ENCODE data around the gene SMOC1. TPM values are rescaled to one million over a fixed set of nuclear protein-coding genes. Genes with fewer than 3 reads are reported as not detected.

Gene SMOC1
- polyA plus RNA-seq, 3 donors from 2014 or later, result not detected

- H3K27me3 Mint-ChIP-seq (ENCODE audit: low read depth in 3 of 3), result peaks cover 3 to 16% (median 5%) of the 10 kb centered on the region in 3 donors
- H3K27ac Mint-ChIP-seq, result no peak overlapping the region
- DNase-seq, result no peak
Measured at GRCh38 chr14:69991422-69991821, 112.2 kb downstream of the SMOC1 start.

DNA sequence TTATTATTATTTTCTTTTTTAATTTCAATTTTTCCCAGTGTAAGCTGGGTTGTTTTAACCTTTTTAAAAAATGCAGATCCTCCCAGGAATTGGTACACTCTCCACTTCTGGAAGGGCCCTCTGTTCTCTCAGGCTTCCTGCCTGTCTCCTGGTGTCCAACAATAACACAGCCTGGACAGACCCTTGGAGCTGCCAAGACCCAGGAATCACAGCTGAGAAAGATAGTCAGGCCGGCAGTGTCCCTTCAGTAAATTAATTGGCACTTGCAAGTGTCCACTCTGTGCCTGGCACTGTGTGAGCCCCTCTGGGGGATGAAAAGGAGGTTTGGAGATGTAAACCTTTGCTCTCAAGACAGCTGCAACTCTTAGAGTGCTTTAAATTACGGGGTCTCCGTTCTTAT lies 113.3 kb downstream of the SMOC1 start:
- no peaks in the 10 kb centered on the region for H3K4me1 Mint-ChIP-seq
- no peak overlapping the region for H3K27ac Mint-ChIP-seq
- no peak overlapping the region for H3K4me3 Mint-ChIP-seq
- no peaks in the 10 kb centered on the region for H3K36me3 Mint-ChIP-seq
- H3K9me3 Mint-ChIP-seq, result no peaks in the 10 kb centered on the region
- DNase-seq, result no peak
- H3K27me3 Mint-ChIP-seq (ENCODE audit: low read depth in 3 of 3), result peaks cover 3 to 10% (median 5%) of the 10 kb centered on the region in 3 donors

More at GRCh38 chr14:69991422-69991821, 112.2 kb downstream of the SMOC1 start:
- H3K36me3 Mint-ChIP-seq, result no peaks in the 10 kb centered on the region
- H3K4me3 Mint-ChIP-seq, result no peak overlapping the region
- no peaks in the 10 kb centered on the region for H3K4me1 Mint-ChIP-seq
- no peaks in the 10 kb centered on the region for H3K9me3 Mint-ChIP-seq

GRCh38 chr14:69993326-69993725 lies 114.1 kb downstream of the SMOC1 start:
- no peak for DNase-seq
- H3K4me3 Mint-ChIP-seq, result no peak overlapping the region
- peaks cover 3 to 10% (median 5%) of the 10 kb centered on the region in 3 donors for H3K27me3 Mint-ChIP-seq (ENCODE audit: low read depth in 3 of 3)
- no peaks in the 10 kb centered on the region for H3K4me1 Mint-ChIP-seq
- H3K9me3 Mint-ChIP-seq, result no peaks in the 10 kb centered on the region
- no peak overlapping the region for H3K27ac Mint-ChIP-seq
- H3K36me3 Mint-ChIP-seq, result no peaks in the 10 kb centered on the region

DNA sequence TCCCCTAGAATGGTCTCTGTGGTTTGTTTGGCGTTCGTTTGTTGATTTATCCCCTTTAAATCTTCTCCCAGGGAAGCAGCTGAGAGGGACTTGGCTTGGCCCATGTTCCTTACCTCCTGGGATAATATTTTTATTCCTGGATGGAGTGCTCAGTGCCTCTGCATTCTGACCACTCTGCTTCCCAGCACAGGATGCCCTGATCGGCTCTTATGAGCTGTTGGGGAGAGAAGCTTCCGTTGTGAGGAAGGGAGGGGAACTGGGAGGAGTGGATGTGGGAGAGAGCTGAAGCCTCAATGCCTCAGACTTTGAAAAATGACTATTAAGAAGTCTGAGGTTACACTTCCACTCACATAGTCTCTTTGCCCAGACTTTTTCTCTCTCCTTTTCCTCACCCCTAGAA lies 114.8 kb downstream of the SMOC1 start:
- no peaks in the 10 kb centered on the region for H3K9me3 Mint-ChIP-seq
- DNase-seq, result no peak
- no peak overlapping the region for H3K4me3 Mint-ChIP-seq
- H3K27me3 Mint-ChIP-seq (ENCODE audit: low read depth in 3 of 3), result peaks cover 4 to 10% (median 5%) of the 10 kb centered on the region in 3 donors
- H3K36me3 Mint-ChIP-seq, result no peaks in the 10 kb centered on the region
- no peaks in the 10 kb centered on the region for H3K4me1 Mint-ChIP-seq
- no peak overlapping the region for H3K27ac Mint-ChIP-seq

DNA sequence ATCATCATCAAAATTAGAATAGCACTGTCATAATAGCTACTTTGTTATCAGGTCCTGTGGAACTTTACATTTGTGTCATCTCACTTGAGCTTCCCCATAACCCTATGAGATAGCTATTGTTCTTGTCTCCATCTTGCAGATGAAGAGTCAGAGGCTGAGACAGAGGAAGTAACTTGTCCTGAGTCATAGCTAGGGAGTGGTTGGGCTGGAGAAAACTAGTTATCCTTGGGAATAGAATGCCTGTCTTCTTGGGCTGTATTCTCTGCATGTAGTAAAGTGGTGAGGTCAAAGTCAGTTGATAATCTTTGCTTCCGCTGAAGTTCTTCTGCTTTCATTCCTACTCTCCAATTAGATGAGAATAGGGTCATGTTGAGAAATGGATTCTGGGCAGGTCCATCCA lies 117.0 kb downstream of the SMOC1 start:
- Mint-ChIP-seq H3K4me1 (no peaks in the 10 kb centered on the region), H3K36me3 (no peaks in the 10 kb centered on the region), H3K27me3 (ENCODE audit: low read depth in 3 of 3) (peaks cover 0 to 8% (median 6%) of the 10 kb centered on the region in 3 donors), H3K9me3 (no peaks in the 10 kb centered on the region), H3K4me3 (no peak overlapping the region), H3K27ac (no peak overlapping the region)
- DNase-seq, result no peak

GRCh38 chr14:69997849-69998248 lies 118.6 kb downstream of the SMOC1 start:
- H3K27me3 Mint-ChIP-seq (ENCODE audit: low read depth in 3 of 3), result peaks cover 0 to 7% (median 7%) of the 10 kb centered on the region in 3 donors
- no peak for DNase-seq
- H3K4me1 Mint-ChIP-seq, result no peaks in the 10 kb centered on the region
- H3K9me3 Mint-ChIP-seq, result no peaks in the 10 kb centered on the region
- no peak overlapping the region for H3K27ac Mint-ChIP-seq
- no peaks in the 10 kb centered on the region for H3K36me3 Mint-ChIP-seq
- no peak overlapping the region for H3K4me3 Mint-ChIP-seq

DNA sequence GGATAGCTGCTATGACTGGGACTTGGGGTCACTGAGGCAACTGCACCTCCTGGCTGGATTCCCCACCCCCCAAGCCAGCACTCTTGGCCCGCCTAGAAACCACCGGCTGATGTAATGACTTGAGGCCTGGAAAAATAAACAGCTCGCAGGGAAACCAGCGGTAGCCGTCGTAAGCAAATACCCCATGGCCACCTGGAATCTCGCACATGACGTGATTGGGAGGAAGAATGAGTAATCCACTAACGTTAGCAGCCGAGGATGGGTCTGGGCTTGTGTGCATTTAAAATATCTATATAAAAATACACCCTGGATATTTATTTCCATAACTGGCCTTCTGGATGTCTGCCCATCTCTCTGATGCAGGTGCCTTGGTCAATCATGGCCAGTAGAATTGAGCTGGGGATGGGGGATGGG lies 120.1 kb downstream of the SMOC1 start:
- Mint-ChIP-seq H3K36me3 (no peaks in the 10 kb centered on the region), H3K9me3 (no peaks in the 10 kb centered on the region), H3K27me3 (ENCODE audit: low read depth in 3 of 3) (peaks cover 0 to 4% (median 0%) of the 10 kb centered on the region in 3 donors), H3K4me3 (no peak overlapping the region), H3K27ac (no peak overlapping the region), H3K4me1 (no peaks in the 10 kb centered on the region)
- no peak for DNase-seq

DNA sequence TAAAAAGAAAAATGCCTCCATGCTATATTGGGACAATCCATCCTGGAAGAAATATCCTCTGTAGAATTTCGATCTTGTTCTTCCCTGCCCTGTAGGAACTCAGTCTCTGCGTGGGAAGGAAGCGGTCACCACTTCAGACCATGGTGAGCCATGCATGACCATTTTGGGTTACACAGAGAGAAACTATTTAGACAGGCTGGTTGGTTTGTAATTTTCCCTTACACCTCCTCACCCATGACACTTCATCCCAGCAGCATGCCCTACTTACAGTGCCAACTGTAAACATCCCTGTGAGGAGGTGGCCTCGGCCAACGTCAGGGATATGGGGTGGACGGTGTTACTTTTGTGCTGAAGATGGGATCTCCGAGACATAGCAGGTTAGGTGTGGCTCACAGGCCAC lies 121.4 kb downstream of the SMOC1 start:
- H3K27ac Mint-ChIP-seq, result no peak overlapping the region
- no peaks in the 10 kb centered on the region for H3K9me3 Mint-ChIP-seq
- DNase-seq, result no peak
- no peaks in the 10 kb centered on the region for H3K4me1 Mint-ChIP-seq
- no peak overlapping the region for H3K4me3 Mint-ChIP-seq
- peaks cover 0 to 4% (median 0%) of the 10 kb centered on the region in 3 donors for H3K27me3 Mint-ChIP-seq (ENCODE audit: low read depth in 3 of 3)
- no peaks in the 10 kb centered on the region for H3K36me3 Mint-ChIP-seq

DNA sequence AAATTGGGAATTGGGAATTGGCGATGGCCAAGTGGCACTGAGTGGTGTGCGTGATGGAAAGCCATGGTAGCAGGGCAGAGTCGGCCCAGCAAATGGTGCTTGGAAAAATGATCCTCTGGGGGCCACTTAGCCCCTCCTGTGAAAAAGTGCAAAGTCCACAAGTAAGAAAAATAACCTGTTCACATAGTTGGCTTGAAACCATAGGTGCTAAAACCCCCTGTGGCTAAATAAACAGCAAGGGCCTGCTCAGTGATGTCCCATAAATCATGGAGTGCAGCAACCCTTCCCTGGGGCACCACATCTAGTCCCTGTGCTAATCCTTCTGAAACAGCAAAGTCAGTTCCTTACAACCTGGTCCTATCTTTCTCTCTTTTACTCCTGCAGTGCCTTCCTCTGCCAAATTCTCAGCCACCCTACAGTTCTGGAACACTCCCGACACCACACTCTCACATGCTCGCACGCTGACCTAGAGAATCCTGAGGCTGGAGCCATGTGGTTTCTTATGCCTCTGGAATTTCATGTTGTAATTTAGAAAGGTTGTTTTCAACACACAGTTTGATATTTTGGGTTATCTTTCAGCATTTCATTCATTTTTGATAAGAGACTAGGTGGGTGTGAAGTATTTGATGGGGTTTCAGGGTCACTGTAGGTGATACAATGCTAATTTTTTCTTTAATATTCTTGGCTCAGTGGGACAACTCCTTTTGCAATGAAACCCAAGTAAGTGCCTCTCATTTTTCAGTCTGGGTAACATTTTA lies 123.6 kb downstream of the SMOC1 start:
- Mint-ChIP-seq H3K4me1 (no peaks in the 10 kb centered on the region), H3K27ac (no peak overlapping the region), H3K27me3 (ENCODE audit: low read depth in 3 of 3) (peaks cover 0 to 4% (median 0%) of the 10 kb centered on the region in 3 donors), H3K9me3 (no peaks in the 10 kb centered on the region), H3K36me3 (no peaks in the 10 kb centered on the region), H3K4me3 (no peak overlapping the region)
- DNase-seq, result no peak

DNA sequence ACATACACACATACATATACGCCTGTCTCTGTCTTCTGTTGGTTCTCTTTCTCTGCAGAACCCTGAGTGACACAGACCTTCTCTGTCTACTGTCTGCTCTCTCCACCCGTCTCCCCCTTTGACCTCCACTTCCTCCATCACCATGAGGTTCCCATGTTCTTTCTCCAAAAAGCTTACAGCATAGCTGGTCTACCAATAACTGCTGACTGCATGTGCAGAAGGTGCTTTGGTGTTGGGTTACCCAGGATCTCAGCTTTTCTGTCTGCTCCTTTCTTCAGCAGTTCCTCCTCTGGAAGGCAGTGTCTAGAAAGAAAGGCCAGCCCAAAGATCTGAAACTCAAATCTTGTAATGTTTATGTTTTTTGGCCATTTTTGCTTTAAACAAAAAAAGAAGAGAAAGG lies 125.6 kb downstream of the SMOC1 start:
- Mint-ChIP-seq H3K4me1 (no peaks in the 10 kb centered on the region), H3K4me3 (no peak overlapping the region), H3K27me3 (ENCODE audit: low read depth in 3 of 3) (peaks cover 0 to 5% (median 0%) of the 10 kb centered on the region in 3 donors), H3K36me3 (no peaks in the 10 kb centered on the region), H3K27ac (no peak overlapping the region), H3K9me3 (no peaks in the 10 kb centered on the region)
- no peak for DNase-seq

GRCh38 chr14:70005281-70005805 lies 126.1 kb downstream of the SMOC1 start:
- H3K4me1 Mint-ChIP-seq, result no peaks in the 10 kb centered on the region
- no peaks in the 10 kb centered on the region for H3K9me3 Mint-ChIP-seq
- H3K4me3 Mint-ChIP-seq, result no peak overlapping the region
- no peak for DNase-seq
- H3K27me3 Mint-ChIP-seq (ENCODE audit: low read depth in 3 of 3), result peaks cover 0 to 5% (median 0%) of the 10 kb centered on the region in 3 donors
- no peak overlapping the region for H3K27ac Mint-ChIP-seq
- H3K36me3 Mint-ChIP-seq, result no peaks in the 10 kb centered on the region

DNA sequence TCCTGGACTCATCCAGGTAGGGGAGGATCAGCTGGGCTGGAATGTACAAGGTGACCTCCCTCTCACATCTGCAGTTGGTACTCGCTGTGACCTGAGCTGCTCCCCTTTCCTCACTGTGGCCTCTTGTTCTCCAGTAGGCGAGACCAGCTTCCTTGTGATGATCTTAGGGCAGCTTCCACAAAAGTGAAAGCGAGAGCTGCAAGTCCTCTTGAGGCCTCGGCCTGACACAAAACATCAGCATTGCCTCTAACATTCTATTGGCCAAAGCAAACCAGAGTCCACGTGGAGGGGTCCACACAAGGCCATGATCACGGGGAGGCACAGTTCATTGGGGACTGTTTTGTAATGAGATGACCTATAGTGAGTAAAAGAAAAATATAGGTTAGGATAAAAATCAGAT lies 127.5 kb downstream of the SMOC1 start:
- Mint-ChIP-seq H3K9me3 (no peaks in the 10 kb centered on the region), H3K27me3 (ENCODE audit: low read depth in 3 of 3) (peaks cover 0 to 2% (median 0%) of the 10 kb centered on the region in 3 donors), H3K36me3 (no peaks in the 10 kb centered on the region), H3K4me1 (no peaks in the 10 kb centered on the region), H3K27ac (no peak overlapping the region), H3K4me3 (no peak overlapping the region)
- no peak for DNase-seq

DNA sequence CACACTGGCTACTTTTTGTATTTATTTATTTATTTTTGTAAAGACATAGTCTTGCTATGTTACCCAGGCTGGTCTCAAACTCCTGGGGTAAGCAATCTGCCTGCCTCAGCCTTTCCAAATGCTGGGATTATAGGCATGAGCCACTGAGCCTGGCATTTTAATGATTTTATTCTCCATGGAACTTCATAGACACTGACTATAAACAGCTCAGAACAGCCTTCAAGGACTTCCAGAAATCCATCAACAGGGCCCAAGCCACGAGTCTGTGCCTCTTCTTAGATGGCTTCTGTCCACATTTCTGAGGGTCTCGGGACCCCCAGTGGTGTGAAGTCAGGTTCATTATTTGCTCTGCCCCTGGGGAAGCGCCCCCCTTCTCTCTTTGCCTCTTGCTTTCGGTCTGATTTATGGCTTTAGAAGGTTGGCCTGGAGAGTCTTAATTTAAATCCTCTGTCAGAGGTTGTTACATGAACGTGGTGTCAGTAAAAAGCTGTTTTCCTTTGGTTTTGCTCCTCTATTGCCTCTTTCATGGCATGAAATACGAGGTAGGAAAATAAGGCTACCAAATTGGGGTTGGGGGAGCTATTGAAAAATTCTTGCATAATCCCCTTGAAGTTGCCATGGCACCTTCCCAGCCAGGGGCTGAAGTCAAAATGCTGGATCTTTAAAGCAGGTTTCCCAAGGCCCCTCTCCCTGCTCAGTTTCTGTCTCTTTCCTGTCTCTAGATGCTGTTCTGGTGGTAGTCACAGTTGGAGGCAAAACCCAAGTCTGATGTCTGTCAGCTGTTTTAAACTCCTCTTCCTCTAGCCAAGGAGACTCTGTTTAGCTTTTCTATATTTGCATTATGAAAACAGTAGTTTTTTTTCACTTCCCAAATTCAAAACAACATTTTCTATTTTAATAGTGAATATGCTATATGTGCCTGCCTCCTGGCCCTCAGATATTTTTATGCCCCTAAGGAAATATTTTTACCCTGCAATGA lies 129.4 kb downstream of the SMOC1 start:
- Mint-ChIP-seq H3K4me3 (no peak overlapping the region), H3K27me3 (ENCODE audit: low read depth in 3 of 3) (peaks cover 0 to 2% (median 0%) of the 10 kb centered on the region in 3 donors), H3K27ac (no peak overlapping the region), H3K36me3 (no peaks in the 10 kb centered on the region), H3K9me3 (no peaks in the 10 kb centered on the region), H3K4me1 (no peaks in the 10 kb centered on the region)
- no peak for DNase-seq

- H3K9me3 Mint-ChIP-seq, result no peaks in the 10 kb centered on the region
- no peak for DNase-seq
- H3K36me3 Mint-ChIP-seq, result no peaks in the 10 kb centered on the region
- no peak overlapping the region for H3K27ac Mint-ChIP-seq
- H3K4me1 Mint-ChIP-seq, result no peaks in the 10 kb centered on the region
- H3K4me3 Mint-ChIP-seq, result no peak overlapping the region
- peaks cover 0 to 3% (median 0%) of the 10 kb centered on the region in 3 donors for H3K27me3 Mint-ChIP-seq (ENCODE audit: low read depth in 3 of 3)
Measured at GRCh38 chr14:70009961-70010360, 130.7 kb downstream of the SMOC1 start.

Data from immature natural killer cell (primary cell).